NT2/D1 (cell line): ENCODE results near the gene WNT5B.

Experiments used
- SUZ12 ChIP-seq: IDR thresholded peaks from 2 replicates; pipeline ENCODE4 v1.6.1; 2011; ENCODE audit not compliant: insufficient read length, insufficient read depth; ENCODE audit errors: extremely low read depth
- ZNF274 ChIP-seq: IDR thresholded peaks from 2 replicates; pipeline ENCODE4 v1.6.1; 2011; ENCODE audit warnings: mild to moderate bottlenecking, low read depth, low read length

DNA sequence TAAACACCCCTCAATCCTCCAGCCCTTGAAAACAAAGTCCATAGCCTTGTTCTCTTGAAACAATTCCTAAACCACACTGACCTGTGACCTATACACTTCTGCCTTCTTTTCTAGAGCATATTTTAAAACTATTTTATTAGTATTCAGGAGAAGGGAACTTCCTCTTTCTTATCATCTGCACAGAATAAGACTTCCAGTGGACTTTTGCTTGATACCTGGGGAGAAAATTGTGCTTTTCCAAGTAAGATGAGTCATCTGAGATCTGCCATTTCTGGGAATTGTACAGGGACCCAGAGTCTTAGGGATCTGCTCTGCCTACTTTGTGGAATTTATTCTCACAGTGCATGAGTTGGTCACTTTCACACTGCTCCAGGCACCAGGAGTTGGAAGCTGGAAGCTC lies 10.5 kb upstream of the WNT5B start:
- TF ChIP-seq SUZ12 (no peak), ZNF274 (no peak)
